Measurements from ENCODE around the gene DPP6.

The DPP6 gene

GRCh38 chr7:154650275-154650674, 598.1 kb downstream of the DPP6 start:
- Histone ChIP-seq H3K9me3 (ENCODE audit: control insufficient read depth, low read length) (no peaks in the 10 kb centered on the region), H3K4me2 (ENCODE audit: low read length) (no peak overlapping the region), H3K4me3 (ENCODE audit: low read depth, low read length) (no peak overlapping the region), H3K36me3 (ENCODE audit: control insufficient read depth, insufficient read depth, low read length) (no peaks in the 10 kb centered on the region), H2AFZ (no peak overlapping the region), H3K79me2 (no peaks in the 10 kb centered on the region), H3K4me1 (no peaks in the 10 kb centered on the region), H3K27me3 (ENCODE audit: control insufficient read depth, insufficient read depth, low read length) (no peaks in the 10 kb centered on the region), H3K27ac (no peak overlapping the region), H3K9ac (no peak overlapping the region)
- TF ChIP-seq CTCF (IDR thresholded peaks at IDR 0.05), result no peak

GRCh38 chr7:154651501-154651900, 599.3 kb downstream of the DPP6 start:
- H2AFZ ChIP-seq, result no peak overlapping the region
- H3K36me3 ChIP-seq (ENCODE audit: control insufficient read depth, insufficient read depth, low read length), result no peaks in the 10 kb centered on the region
- no peak overlapping the region for H3K4me3 ChIP-seq (ENCODE audit: low read depth, low read length)
- no peaks in the 10 kb centered on the region for H3K9me3 ChIP-seq (ENCODE audit: control insufficient read depth, low read length)
- no peaks in the 10 kb centered on the region for H3K4me1 ChIP-seq
- H3K27ac ChIP-seq, result no peak overlapping the region
- no peaks in the 10 kb centered on the region for H3K79me2 ChIP-seq
- H3K4me2 ChIP-seq (ENCODE audit: low read length), result no peak overlapping the region
- H3K9ac ChIP-seq, result no peak overlapping the region
- H3K27me3 ChIP-seq (ENCODE audit: control insufficient read depth, insufficient read depth, low read length), result no peaks in the 10 kb centered on the region
- no peak for TF ChIP-seq CTCF (IDR thresholded peaks at IDR 0.05)

- H3K4me2 ChIP-seq (ENCODE audit: low read length), result no peak overlapping the region
- H3K4me3 ChIP-seq (ENCODE audit: low read depth, low read length), result no peak overlapping the region
- H3K27ac ChIP-seq, result no peak overlapping the region
- no peaks in the 10 kb centered on the region for H3K79me2 ChIP-seq
- no peaks in the 10 kb centered on the region for H3K36me3 ChIP-seq (ENCODE audit: control insufficient read depth, insufficient read depth, low read length)
- no peak overlapping the region for H3K9ac ChIP-seq
- H3K9me3 ChIP-seq (ENCODE audit: control insufficient read depth, low read length), result no peaks in the 10 kb centered on the region
- no peaks in the 10 kb centered on the region for H3K4me1 ChIP-seq
- no peak for TF ChIP-seq CTCF (IDR thresholded peaks at IDR 0.05)
- no peak overlapping the region for H2AFZ ChIP-seq
- no peaks in the 10 kb centered on the region for H3K27me3 ChIP-seq (ENCODE audit: control insufficient read depth, insufficient read depth, low read length)
Observed at GRCh38 chr7:154652564-154652963, 600.4 kb downstream of the DPP6 start.

- no peaks in the 10 kb centered on the region for H3K36me3 ChIP-seq (ENCODE audit: control insufficient read depth, insufficient read depth, low read length)
- no peaks in the 10 kb centered on the region for H3K27me3 ChIP-seq (ENCODE audit: control insufficient read depth, insufficient read depth, low read length)
- H3K9ac ChIP-seq, result no peak overlapping the region
- H3K4me3 ChIP-seq (ENCODE audit: low read depth, low read length), result no peak overlapping the region
- H3K4me2 ChIP-seq (ENCODE audit: low read length), result no peak overlapping the region
- H3K4me1 ChIP-seq, result no peaks in the 10 kb centered on the region
- no peaks in the 10 kb centered on the region for H3K79me2 ChIP-seq
- H3K9me3 ChIP-seq (ENCODE audit: control insufficient read depth, low read length), result no peaks in the 10 kb centered on the region
- no peak for TF ChIP-seq CTCF (IDR thresholded peaks at IDR 0.05)
- no peak overlapping the region for H3K27ac ChIP-seq
- H2AFZ ChIP-seq, result no peak overlapping the region
Observed at GRCh38 chr7:154653281-154653680, 601.1 kb downstream of the DPP6 start.

- TF ChIP-seq CTCF (IDR thresholded peaks at IDR 0.05), result no peak
- no peak overlapping the region for H3K27ac ChIP-seq
Observed at GRCh38 chr7:154656618-154657017, 604.4 kb downstream of the DPP6 start.

More at GRCh38 chr7:154656618-154657017, 604.4 kb downstream of the DPP6 start:
- Histone ChIP-seq H3K79me2 (no peaks in the 10 kb centered on the region), H3K9ac (no peak overlapping the region), H3K9me3 (ENCODE audit: control insufficient read depth, low read length) (no peaks in the 10 kb centered on the region), H3K4me3 (ENCODE audit: low read depth, low read length) (no peak overlapping the region), H3K27me3 (ENCODE audit: control insufficient read depth, insufficient read depth, low read length) (no peaks in the 10 kb centered on the region), H3K4me1 (no peaks in the 10 kb centered on the region), H3K4me2 (ENCODE audit: low read length) (no peak overlapping the region), H2AFZ (no peak overlapping the region), H3K36me3 (ENCODE audit: control insufficient read depth, insufficient read depth, low read length) (no peaks in the 10 kb centered on the region)
